HepG2 (cell line): ENCODE data around the gene RNASE9. TPM values are rescaled to one million over a fixed set of nuclear protein-coding genes. Genes with fewer than 3 reads are reported as not detected.
A peak's percentile ranks its signal among the peaks of the same experiment; 100 is the strongest.

Source experiments
- ATAC-seq: fragments of 200-7000 bp; cut with Tn5 transposase; 3 replicates; pipeline ENCODE4 v1.9.1; 2020; ENCODE audit warnings: mild to moderate bottlenecking, moderate library complexity
- BruUV-seq: library from RNA; stranded (reverse); fragments of 400-500 nt; replicated peaks from 2 replicates; lab custom pipeline; 2021; lab: Mats Ljungman, UMichigan
- CTCF ChIA-PET: fragments of 300-600 bp; formaldehyde crosslinking; extraction: SDS; loops from one replicate; lab custom pipeline; 2021; ENCODE audit warnings: low total read pairs, inconsistent platforms, low intra/inter-chr PET ratio; lab: Yijun Ruan, JAX
- POLR2A ChIA-PET: fragments of 350-600 bp; sonication (Branson Sonifier 250); formaldehyde crosslinking; loops from one replicate; lab custom pipeline; 2020; ENCODE audit warnings: antibody characterized with exemption, inconsistent platforms; lab: Yijun Ruan, JAX
- DNase-seq: peaks from one replicate; pipeline ENCODE4 v3.0.0-alpha.2; 2015; ENCODE audit warnings: low spot score
- FAIRE-seq: peaks from 3 replicates; lab custom pipeline; 2011; peaks lifted over from hg19 to GRCh38; lab: Jason Lieb, UNC
- H2AFZ ChIP-seq: one replicate; pipeline ENCODE4 v1.6.1; 2011; ENCODE audit warnings: low read length, inconsistent platforms
- H3K27ac ChIP-seq: fragments of 300-600 bp; 3 replicates; pipeline ENCODE4 v1.8.0; 2011; ENCODE audit warnings: mixed run types, mild to moderate bottlenecking, mixed read lengths, low read length, inconsistent platforms; ENCODE audit not compliant: insufficient read depth; ENCODE audit errors: extremely low read length
- H3K27me3 ChIP-seq, 2 experiments: fragments of 200-600 bp in 1 of 2; 2 replicates in 1 of 2; 3 replicates in 1 of 2; pipeline versions ENCODE4 v1.6.0 to v1.8.0; 2011; ENCODE audit warnings: low read length in 2 of 2, mild to moderate bottlenecking in 2 of 2, moderate library complexity in 2 of 2, inconsistent platforms in 1 of 2; ENCODE audit not compliant: insufficient read depth in 2 of 2, control insufficient read depth in 1 of 2
- H3K36me3 ChIP-seq, 2 experiments: fragments of 200-600 bp in 1 of 2; replicated peaks in 1 of 2; 2 replicates in 1 of 2; 3 replicates in 1 of 2; pipeline versions ENCODE4 v1.5.1 to v1.8.0; 2011; ENCODE audit warnings: low read length in 2 of 2, inconsistent platforms in 1 of 2; ENCODE audit not compliant: insufficient read depth in 2 of 2, control insufficient read depth in 1 of 2
- H3K4me1 ChIP-seq: 2 replicates; pipeline ENCODE4 v1.5.1; 2012; ENCODE audit warnings: low read length, inconsistent platforms; ENCODE audit not compliant: insufficient read depth
- H3K4me2 ChIP-seq: 2 replicates; pipeline ENCODE4 v1.6.0; 2011; ENCODE audit warnings: low read depth, low read length, inconsistent platforms
- H3K4me3 ChIP-seq, 3 experiments: fragments of 200-600 bp in 1 of 3; sonication (generic), shearing (Covaris generic) in 1 of 3; replicated peaks in 1 of 3; 2 replicates each; pipeline ENCODE4 v1.5.1; 2011 to 2016; ENCODE audit warnings: low read length in 3 of 3, inconsistent platforms in 2 of 3, low read depth in 2 of 3, mild to moderate bottlenecking in 2 of 3, control low read depth in 1 of 3, mixed read lengths in 1 of 3; ENCODE audit not compliant: insufficient read depth in 1 of 3
- H3K79me2 ChIP-seq: one replicate; pipeline ENCODE4 v1.6.1; 2011; ENCODE audit warnings: low read length, inconsistent platforms; ENCODE audit not compliant: insufficient read depth
- H3K9ac ChIP-seq: 2 replicates; pipeline ENCODE4 v1.6.0; 2011; ENCODE audit warnings: mild to moderate bottlenecking, low read depth, low read length, inconsistent platforms; ENCODE audit not compliant: insufficient read depth
- H3K9me3 ChIP-seq: 2 replicates; pipeline ENCODE4 v1.5.1; 2012; ENCODE audit warnings: mild to moderate bottlenecking, low read length
- H4K20me1 ChIP-seq: 2 replicates; pipeline ENCODE4 v1.6.0; 2011; ENCODE audit warnings: inconsistent platforms, mild to moderate bottlenecking, low read length, moderate library complexity; ENCODE audit not compliant: insufficient read depth
- ARHGAP35 ChIP-seq: sonication (generic); formaldehyde crosslinking; IDR thresholded peaks from 2 replicates; pipeline ENCODE4 v1.9.0; 2022; ENCODE audit warnings: mild to moderate bottlenecking, inconsistent platforms, moderate library complexity, missing genetic modification reagents, borderline replicate concordance
- CBX1 ChIP-seq: IDR thresholded peaks from one replicate; pipeline ENCODE4 v1.6.1; 2016; ENCODE audit warnings: antibody characterized with exemption, low read depth
- ESRRA ChIP-seq: sonication (generic); formaldehyde crosslinking; IDR thresholded peaks from 2 replicates; pipeline ENCODE4 v1.5.1; 2020; ENCODE audit warnings: mild to moderate bottlenecking, low read depth, missing genetic modification reagents
- FOXC1 ChIP-seq: sonication (generic); formaldehyde crosslinking; IDR thresholded peaks from 2 replicates; pipeline ENCODE4 v1.8.0; 2022; ENCODE audit warnings: mild to moderate bottlenecking, missing genetic modification reagents, borderline replicate concordance
- KLF6 ChIP-seq: IDR thresholded peaks from 2 replicates; pipeline ENCODE4 v1.8.0; 2016; ENCODE audit warnings: missing biosample characterization, missing genetic modification reagents
- POGZ ChIP-seq: sonication (generic); formaldehyde crosslinking; IDR thresholded peaks from 2 replicates; pipeline ENCODE4 v1.4.0; 2020; ENCODE audit warnings: mild to moderate bottlenecking, missing genetic modification reagents
- ZNF20 ChIP-seq: sonication (generic); formaldehyde crosslinking; IDR thresholded peaks from 2 replicates; pipeline ENCODE4 v1.4.0; 2020; ENCODE audit warnings: mild to moderate bottlenecking, moderate library complexity, missing genetic modification reagents
- ZNF292 ChIP-seq: sonication (generic); formaldehyde crosslinking; IDR thresholded peaks from 2 replicates; pipeline ENCODE4 v1.8.1; 2022; ENCODE audit warnings: mild to moderate bottlenecking, low read depth, missing genetic modification reagents, borderline replicate concordance
- WGBS: methylation state at CpG from one replicate; pipeline ENCODE4 v1.1.6; 2017; ENCODE audit warnings: low lambda C conversion rate; 5-methylcytosine and 5-hydroxymethylcytosine counted together
- in situ Hi-C: cut with HindIII; loops from 2 replicates; pipeline ENCODE4 v1.10.0; 2017; ENCODE audit warnings: low pct_unique_long_range_greater_than_20kb; ENCODE audit not compliant: extremely low pct_ligation_motif_present
- intact Hi-C: fragments of 100-400 bp; cut with micrococcal nuclease; formaldehyde crosslinking; loops from one replicate; pipeline ENCODE4 v1.10.0; 2022; ENCODE audit not compliant: unreplicated experiment
- polyA plus RNA-seq, 8 experiments: library from polyadenylated mRNA; depleted of rRNA in 3 of 8; stranded (reverse) in 7 of 8; unstranded in 1 of 8; fragments of >200 nt; fragmentation: Illumina TruSeq in 4 of 8; extraction: Trizol in 4 of 8; gene quantifications; 2 replicates each; pipeline versions ENCODE4 v1.2.1 to v1.2.3, GENCODE V29; 2011 to 2016; ENCODE audit warnings: low read depth in 4 of 8, missing spikeins in 1 of 8, mixed read lengths in 1 of 8; ENCODE audit not compliant: insufficient read depth in 1 of 8
- total RNA-seq, 5 experiments: library from RNA; depleted of rRNA; stranded (reverse); fragments of >200 nt; fragmentation: Illumina TruSeq; extraction: Trizol; gene quantifications; 2 replicates each; pipeline ENCODE4 v1.2.3, GENCODE V29; 2016; ENCODE audit warnings: low read depth in 1 of 5
- TF ChIP-seq, protein P1 (sequence below): IDR thresholded peaks from 2 replicates; pipeline ENCODE4 v1.6.1; 2018; ENCODE audit warnings: missing genetic modification reagents
- TF ChIP-seq, protein P2 (sequence below): sonication (generic); formaldehyde crosslinking; IDR thresholded peaks from 2 replicates; pipeline ENCODE4 v1.5.0; 2020; ENCODE audit warnings: mild to moderate bottlenecking, missing genetic modification reagents, borderline replicate concordance
- TF ChIP-seq, protein P3 (sequence below): sonication (generic); formaldehyde crosslinking; IDR thresholded peaks from 2 replicates; pipeline ENCODE4 v1.4.0; 2020; ENCODE audit warnings: missing genetic modification reagents

Gene RNASE9
- total and polyA plus RNA-seq, 2 of the 13 experiments (the other 11 are each of a cell fraction or from before 2014, with no cell fraction given) = not detected

DNA sequence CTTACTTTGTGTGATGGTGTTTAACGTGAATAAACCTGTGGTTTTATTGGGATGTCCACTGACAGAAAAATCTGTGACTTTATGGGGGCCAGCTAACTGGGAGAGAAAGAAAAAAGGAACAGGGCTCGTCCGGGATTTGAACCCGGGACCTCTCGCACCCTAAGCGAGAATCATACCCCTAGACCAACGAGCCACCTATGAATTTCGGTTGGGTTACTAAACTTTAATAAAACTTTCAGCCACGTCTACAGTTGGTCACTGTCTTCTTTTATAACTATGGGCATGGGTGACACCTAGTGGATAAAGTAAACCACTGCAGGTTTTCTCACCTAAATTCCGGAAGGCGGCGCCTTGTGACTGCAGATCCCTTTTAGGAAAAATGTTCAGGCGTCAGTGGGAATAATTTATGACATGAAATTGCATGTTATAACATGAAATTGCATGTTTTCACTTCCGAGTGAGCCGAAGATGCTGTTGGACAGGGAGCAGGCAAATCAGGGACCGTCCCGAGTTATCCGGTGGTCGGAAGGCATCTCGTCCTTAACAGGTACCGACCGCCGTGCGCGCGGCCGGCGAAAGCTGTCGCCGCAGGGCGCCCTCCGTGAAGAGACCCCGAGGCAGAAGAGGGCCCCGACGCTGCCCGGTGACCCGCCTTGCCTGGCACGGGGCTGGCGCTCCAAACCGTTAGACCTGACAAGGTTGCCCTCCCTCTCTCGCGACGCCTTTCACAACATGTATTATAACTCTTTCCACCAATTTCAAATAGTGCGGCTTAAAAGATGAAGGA, 48.6 kb upstream of the RNASE9 start:
- BruUV-seq = no TSS peak
- ATAC-seq = no peak; the same call in 2 of the 3 replicates
- peak overlapping the region; percentile 78 to 99 (median 94) for H3K4me3 ChIP-seq
- CTCF ChIA-PET = interaction anchor here (0.5 to 2.7 kb wide), 14 partner anchors 13 to 282 kb away, joined by 3 to 48 read pairs (median 3); partner anchors contain the start of genes PIP4P1 and RNASE4
- POLR2A ChIA-PET = interaction anchor here (1.0 to 2.3 kb wide), 4 partner anchors 75 to 266 kb away, joined by 3 to 10 read pairs (median 8); partner anchors contain the start of genes PARP2 and RNASE4
- no peaks in the 10 kb centered on the region for H3K79me2 ChIP-seq
- peaks cover 66% of the 10 kb centered on the region for H3K4me1 ChIP-seq
- peak overlapping the region; percentile 38 for H3K27ac ChIP-seq
- peak overlapping the region; percentile 83 for H3K4me2 ChIP-seq
- no peaks in the 10 kb centered on the region for H3K9me3 ChIP-seq
- peak; percentile 53 for FAIRE-seq
- in situ Hi-C loops (loop anchor here (5.0 to 25.0 kb wide), 3 partner anchors 77 to 282 kb away; partner anchors contain the start of genes APEX1, OSGEP, PIP4P1 and PNP), intact Hi-C loops (loop anchor here (2.0 to 5.0 kb wide), 2 partner anchors 248 to 277 kb away; partner anchors contain the start of gene CCNB1IP1)
- 3% methylated on average over 34 of the region's 44 CpGs for WGBS
- peak overlapping the region; percentile 63 for H3K9ac ChIP-seq
- peak; percentile 96 for DNase-seq
- H3K36me3 ChIP-seq = no peaks in the 10 kb centered on the region
- H4K20me1 ChIP-seq = no peaks in the 10 kb centered on the region
- no peaks in the 10 kb centered on the region; a peak in 1 of 5 replicates for H3K27me3 ChIP-seq
- H2AFZ ChIP-seq = peak overlapping the region; percentile 83
- TF ChIP-seq POGZ (no peak), ZNF20 (CRISPR knock-in tag) (0 out of 2 replicates have a peak, but pooled peaks have one; percentile 73), CBX1 (no peak), KLF6 (CRISPR knock-in tag) (peak; percentile 46; the same call in 1 of the 2 replicates), ZNF292 (CRISPR knock-in tag) (peak; percentile 14; the same call in 1 of the 2 replicates), FOXC1 (CRISPR knock-in tag) (no peak), ARHGAP35 (CRISPR knock-in tag) (0 out of 2 replicates have a peak, but pooled peaks have one; percentile 11), ESRRA (peak; percentile 13; the same call in 1 of the 2 replicates)
- TF ChIP-seq, protein P1, sequence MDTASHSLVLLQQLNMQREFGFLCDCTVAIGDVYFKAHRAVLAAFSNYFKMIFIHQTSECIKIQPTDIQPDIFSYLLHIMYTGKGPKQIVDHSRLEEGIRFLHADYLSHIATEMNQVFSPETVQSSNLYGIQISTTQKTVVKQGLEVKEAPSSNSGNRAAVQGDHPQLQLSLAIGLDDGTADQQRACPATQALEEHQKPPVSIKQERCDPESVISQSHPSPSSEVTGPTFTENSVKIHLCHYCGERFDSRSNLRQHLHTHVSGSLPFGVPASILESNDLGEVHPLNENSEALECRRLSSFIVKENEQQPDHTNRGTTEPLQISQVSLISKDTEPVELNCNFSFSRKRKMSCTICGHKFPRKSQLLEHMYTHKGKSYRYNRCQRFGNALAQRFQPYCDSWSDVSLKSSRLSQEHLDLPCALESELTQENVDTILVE (CRISPR knock-in tag) = peak; percentile 77
- TF ChIP-seq, protein P2, sequence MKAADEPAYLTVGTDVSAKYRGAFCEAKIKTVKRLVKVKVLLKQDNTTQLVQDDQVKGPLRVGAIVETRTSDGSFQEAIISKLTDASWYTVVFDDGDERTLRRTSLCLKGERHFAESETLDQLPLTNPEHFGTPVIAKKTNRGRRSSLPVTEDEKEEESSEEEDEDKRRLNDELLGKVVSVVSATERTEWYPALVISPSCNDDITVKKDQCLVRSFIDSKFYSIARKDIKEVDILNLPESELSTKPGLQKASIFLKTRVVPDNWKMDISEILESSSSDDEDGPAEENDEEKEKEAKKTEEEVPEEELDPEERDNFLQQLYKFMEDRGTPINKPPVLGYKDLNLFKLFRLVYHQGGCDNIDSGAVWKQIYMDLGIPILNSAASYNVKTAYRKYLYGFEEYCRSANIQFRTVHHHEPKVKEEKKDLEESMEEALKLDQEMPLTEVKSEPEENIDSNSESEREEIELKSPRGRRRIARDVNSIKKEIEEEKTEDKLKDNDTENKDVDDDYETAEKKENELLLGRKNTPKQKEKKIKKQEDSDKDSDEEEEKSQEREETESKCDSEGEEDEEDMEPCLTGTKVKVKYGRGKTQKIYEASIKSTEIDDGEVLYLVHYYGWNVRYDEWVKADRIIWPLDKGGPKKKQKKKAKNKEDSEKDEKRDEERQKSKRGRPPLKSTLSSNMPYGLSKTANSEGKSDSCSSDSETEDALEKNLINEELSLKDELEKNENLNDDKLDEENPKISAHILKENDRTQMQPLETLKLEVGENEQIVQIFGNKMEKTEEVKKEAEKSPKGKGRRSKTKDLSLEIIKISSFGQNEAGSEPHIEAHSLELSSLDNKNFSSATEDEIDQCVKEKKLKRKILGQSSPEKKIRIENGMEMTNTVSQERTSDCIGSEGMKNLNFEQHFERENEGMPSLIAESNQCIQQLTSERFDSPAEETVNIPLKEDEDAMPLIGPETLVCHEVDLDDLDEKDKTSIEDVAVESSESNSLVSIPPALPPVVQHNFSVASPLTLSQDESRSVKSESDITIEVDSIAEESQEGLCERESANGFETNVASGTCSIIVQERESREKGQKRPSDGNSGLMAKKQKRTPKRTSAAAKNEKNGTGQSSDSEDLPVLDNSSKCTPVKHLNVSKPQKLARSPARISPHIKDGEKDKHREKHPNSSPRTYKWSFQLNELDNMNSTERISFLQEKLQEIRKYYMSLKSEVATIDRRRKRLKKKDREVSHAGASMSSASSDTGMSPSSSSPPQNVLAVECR (CRISPR knock-in tag) = peak; percentile 14; the same call in 1 of the 2 replicates
- TF ChIP-seq, protein P3, sequence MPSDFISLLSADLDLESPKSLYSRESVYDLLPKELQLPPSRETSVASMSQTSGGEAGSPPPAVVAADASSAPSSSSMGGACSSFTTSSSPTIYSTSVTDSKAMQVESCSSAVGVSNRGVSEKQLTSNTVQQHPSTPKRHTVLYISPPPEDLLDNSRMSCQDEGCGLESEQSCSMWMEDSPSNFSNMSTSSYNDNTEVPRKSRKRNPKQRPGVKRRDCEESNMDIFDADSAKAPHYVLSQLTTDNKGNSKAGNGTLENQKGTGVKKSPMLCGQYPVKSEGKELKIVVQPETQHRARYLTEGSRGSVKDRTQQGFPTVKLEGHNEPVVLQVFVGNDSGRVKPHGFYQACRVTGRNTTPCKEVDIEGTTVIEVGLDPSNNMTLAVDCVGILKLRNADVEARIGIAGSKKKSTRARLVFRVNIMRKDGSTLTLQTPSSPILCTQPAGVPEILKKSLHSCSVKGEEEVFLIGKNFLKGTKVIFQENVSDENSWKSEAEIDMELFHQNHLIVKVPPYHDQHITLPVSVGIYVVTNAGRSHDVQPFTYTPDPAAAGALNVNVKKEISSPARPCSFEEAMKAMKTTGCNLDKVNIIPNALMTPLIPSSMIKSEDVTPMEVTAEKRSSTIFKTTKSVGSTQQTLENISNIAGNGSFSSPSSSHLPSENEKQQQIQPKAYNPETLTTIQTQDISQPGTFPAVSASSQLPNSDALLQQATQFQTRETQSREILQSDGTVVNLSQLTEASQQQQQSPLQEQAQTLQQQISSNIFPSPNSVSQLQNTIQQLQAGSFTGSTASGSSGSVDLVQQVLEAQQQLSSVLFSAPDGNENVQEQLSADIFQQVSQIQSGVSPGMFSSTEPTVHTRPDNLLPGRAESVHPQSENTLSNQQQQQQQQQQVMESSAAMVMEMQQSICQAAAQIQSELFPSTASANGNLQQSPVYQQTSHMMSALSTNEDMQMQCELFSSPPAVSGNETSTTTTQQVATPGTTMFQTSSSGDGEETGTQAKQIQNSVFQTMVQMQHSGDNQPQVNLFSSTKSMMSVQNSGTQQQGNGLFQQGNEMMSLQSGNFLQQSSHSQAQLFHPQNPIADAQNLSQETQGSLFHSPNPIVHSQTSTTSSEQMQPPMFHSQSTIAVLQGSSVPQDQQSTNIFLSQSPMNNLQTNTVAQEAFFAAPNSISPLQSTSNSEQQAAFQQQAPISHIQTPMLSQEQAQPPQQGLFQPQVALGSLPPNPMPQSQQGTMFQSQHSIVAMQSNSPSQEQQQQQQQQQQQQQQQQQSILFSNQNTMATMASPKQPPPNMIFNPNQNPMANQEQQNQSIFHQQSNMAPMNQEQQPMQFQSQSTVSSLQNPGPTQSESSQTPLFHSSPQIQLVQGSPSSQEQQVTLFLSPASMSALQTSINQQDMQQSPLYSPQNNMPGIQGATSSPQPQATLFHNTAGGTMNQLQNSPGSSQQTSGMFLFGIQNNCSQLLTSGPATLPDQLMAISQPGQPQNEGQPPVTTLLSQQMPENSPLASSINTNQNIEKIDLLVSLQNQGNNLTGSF (CRISPR knock-in tag) = no peak
